Heart left ventricle (tissue), 16 donors: ENCODE results near the gene RSAD2. TPM values are rescaled to one million over a fixed set of nuclear protein-coding genes. Genes with fewer than 3 reads are reported as not detected.

Source experiments
- ATAC-seq, 4 donors: fragments of 200-7000 bp; cut with Tn5 transposase; one replicate each; pipeline ENCODE4 v1.9.1; 2020 to 2022; ENCODE audit warnings: moderate library complexity in 4 of 4, mild to moderate bottlenecking in 3 of 4, moderate number of reproducible peaks in 1 of 4
- DNase-seq, 5 donors: peaks; one replicate each; pipeline ENCODE4 v3.0.0-alpha.2; 2020
- H3K27ac ChIP-seq, 12 donors: fragments of 200-600 bp; sonication (generic) in 4 of 12; one replicate each; pipeline versions ENCODE4 v1.5.0 to v1.8.0; 2016 to 2022; ENCODE audit warnings: mild to moderate bottlenecking in 2 of 12
- H3K27me3 ChIP-seq, 9 donors: fragments of 200-600 bp; sonication (generic) in 2 of 9; one replicate each; pipeline versions ENCODE4 v1.5.1 to v1.8.0; 2016 to 2022; ENCODE audit warnings: mild to moderate bottlenecking in 3 of 9
- H3K36me3 ChIP-seq, 9 donors: fragments of 200-600 bp; sonication (generic) in 2 of 9; one replicate each; pipeline versions ENCODE4 v1.5.0 to v1.8.0; 2018 to 2022; ENCODE audit warnings: mild to moderate bottlenecking in 2 of 9
- H3K4me1 ChIP-seq, 12 donors: fragments of 200-600 bp; sonication (generic) in 4 of 12; one replicate each; pipeline versions ENCODE4 v1.5.0 to v1.8.0; 2016 to 2022; ENCODE audit warnings: mild to moderate bottlenecking in 3 of 12
- H3K4me3 ChIP-seq, 12 donors: fragments of 200-600 bp; sonication (generic) in 4 of 12; one replicate each; pipeline versions ENCODE4 v1.5.0 to v1.8.0; 2017 to 2022; ENCODE audit warnings: mild to moderate bottlenecking in 9 of 12, moderate library complexity in 4 of 12
- H3K9me3 ChIP-seq, 12 donors: fragments of 200-600 bp; sonication (generic) in 4 of 12; one replicate each; pipeline versions ENCODE4 v1.5.0 to v1.8.0; 2016 to 2022; ENCODE audit warnings: mild to moderate bottlenecking in 1 of 12
- POLR2A ChIP-seq, 2 donors: fragments of 450-650 bp; IDR thresholded peaks; one replicate each; pipeline ENCODE4 v1.6.1; 2017; ENCODE audit warnings: antibody characterized with exemption in 2 of 2, mild to moderate bottlenecking in 2 of 2, moderate library complexity in 2 of 2
- WGBS, 4 donors: extraction: QIAGEN DNeasy Blood & Tissue Kit in 2 of 4; methylation state at CpG; one replicate each; pipeline versions ENCODE4 v1.1.5 to v1.1.7; 2013 to 2018; 5-methylcytosine and 5-hydroxymethylcytosine counted together
- intact Hi-C, 10 donors: fragments of 100-400 bp; cut with DNase I; formaldehyde crosslinking; loops; one replicate each; pipeline versions ENCODE4 v1.11.1 to v1.14.2; 2022
- polyA plus RNA-seq, 2 donors: library from polyadenylated mRNA; stranded (reverse); fragments of 200-250 nt; gene quantifications; one replicate each; pipeline ENCODE4 v1.2.3, GENCODE V29; 2013
- total RNA-seq, 9 donors: library from RNA; depleted of rRNA in 2 of 9; stranded (reverse); fragments of >200 nt in 2 of 9; fragmentation: NEBNext Ultra II Directional in 3 of 9; extraction: Animal tissue kit (Norgen Biotek cat#: 25700) in 3 of 9; gene quantifications; one replicate each; pipeline versions ENCODE4 v1.1.0 to v1.2.4, GENCODE V29; 2016 to 2023
- TF ChIP-seq, protein P1 (sequence below), 12 donors: fragments of 200-600 bp; sonication (generic) in 4 of 12; IDR thresholded peaks; one replicate each; pipeline versions ENCODE4 v1.5.0 to v1.8.0; 2018 to 2022; ENCODE audit warnings: antibody characterized with exemption in 12 of 12, mild to moderate bottlenecking in 5 of 12
- donor health status: ischemic (EF 13 %, LVEDD 7.1; RV severe dilation, severe dysfunction).
- donor health status: healthy with polysubstance abuse.
- donor health status: DM: no; HTN: yes; CAD: no.
- donor health status: DM: no; HTN: no; CAD: no.
- donor health status: ischemic (EF 25% LVEDD 6.9; RV normal size, moderate dysfunction).
- donor health status: ischemic (EF 25% LVEDD 5.7; RV mildly dilated, moderate dysfunction).
- donor health status: healthy.
- donor health status: DM: yes; HTN: yes; CAD: no.
- donor health status: ischemic (EF 35%, LVEDD 5.7; RV mildly dilated, moderate dysfunction).
- donor health status: nonischemic (EF 11% LVEDD 7.7; RV severe dilation, severe dysfunction).
- donor health status: DM: yes; HTN: yes; CAD: no.
- donor health status: PGD.
- donor health status: ischemic (EF 29% LVEDD 5.4; RV normal size, mild dysfunction).
- donor health status: nonischemic (EF 23%, LVEDD 6.1; RV moderate dilation, normal function).

Gene RSAD2
- total and polyA plus RNA-seq, 11 donors: 1.2 to 18.0 (median 4.7) TPM

DNA sequence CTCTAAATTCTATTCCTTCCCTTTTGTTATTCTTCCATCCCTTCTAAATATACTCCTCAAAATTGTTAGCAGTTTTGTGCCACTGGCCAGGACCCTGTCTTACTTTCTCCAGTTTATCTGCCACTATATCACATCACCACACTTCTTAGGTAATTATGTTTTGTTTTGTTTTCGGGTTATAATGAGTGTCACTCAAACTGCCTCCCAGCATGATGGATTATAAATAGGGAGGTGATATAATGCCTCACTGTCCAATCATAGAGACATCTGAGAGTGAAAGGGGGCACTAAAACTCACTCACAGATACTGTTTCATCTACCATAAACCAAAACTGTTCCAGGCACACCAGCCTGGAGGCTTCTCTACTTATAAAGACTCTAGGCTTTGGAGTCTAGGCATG is 3.5 kb downstream of the RSAD2 start:
- ATAC-seq (no peak), DNase-seq (no peak)
- H3K27me3 ChIP-seq: no peaks in the 10 kb centered on the region
- WGBS, 4 donors: 49 to 76% (median 66%) methylated on average over 1 of the region's 1 CpG
- H3K4me3 ChIP-seq: peak overlapping the region in 1 of 12 donors; percentile 69
- H3K4me1 ChIP-seq: peaks cover 0 to 76% (median 16%) of the 10 kb centered on the region in 12 donors
- H3K27ac ChIP-seq: peak overlapping the region in 4 of 12 donors; percentile 18 to 32 (median 28)
- H3K9me3 ChIP-seq: no peaks in the 10 kb centered on the region
- intact Hi-C loops: no loop called here
- H3K36me3 ChIP-seq: peaks cover 0 to 11% (median 0%) of the 10 kb centered on the region in 9 donors
- TF ChIP-seq, protein P1, sequence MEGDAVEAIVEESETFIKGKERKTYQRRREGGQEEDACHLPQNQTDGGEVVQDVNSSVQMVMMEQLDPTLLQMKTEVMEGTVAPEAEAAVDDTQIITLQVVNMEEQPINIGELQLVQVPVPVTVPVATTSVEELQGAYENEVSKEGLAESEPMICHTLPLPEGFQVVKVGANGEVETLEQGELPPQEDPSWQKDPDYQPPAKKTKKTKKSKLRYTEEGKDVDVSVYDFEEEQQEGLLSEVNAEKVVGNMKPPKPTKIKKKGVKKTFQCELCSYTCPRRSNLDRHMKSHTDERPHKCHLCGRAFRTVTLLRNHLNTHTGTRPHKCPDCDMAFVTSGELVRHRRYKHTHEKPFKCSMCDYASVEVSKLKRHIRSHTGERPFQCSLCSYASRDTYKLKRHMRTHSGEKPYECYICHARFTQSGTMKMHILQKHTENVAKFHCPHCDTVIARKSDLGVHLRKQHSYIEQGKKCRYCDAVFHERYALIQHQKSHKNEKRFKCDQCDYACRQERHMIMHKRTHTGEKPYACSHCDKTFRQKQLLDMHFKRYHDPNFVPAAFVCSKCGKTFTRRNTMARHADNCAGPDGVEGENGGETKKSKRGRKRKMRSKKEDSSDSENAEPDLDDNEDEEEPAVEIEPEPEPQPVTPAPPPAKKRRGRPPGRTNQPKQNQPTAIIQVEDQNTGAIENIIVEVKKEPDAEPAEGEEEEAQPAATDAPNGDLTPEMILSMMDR (IDR thresholded peaks at IDR 0.05): no peak
- no peak for TF ChIP-seq POLR2A (IDR thresholded peaks at IDR 0.05)

DNA sequence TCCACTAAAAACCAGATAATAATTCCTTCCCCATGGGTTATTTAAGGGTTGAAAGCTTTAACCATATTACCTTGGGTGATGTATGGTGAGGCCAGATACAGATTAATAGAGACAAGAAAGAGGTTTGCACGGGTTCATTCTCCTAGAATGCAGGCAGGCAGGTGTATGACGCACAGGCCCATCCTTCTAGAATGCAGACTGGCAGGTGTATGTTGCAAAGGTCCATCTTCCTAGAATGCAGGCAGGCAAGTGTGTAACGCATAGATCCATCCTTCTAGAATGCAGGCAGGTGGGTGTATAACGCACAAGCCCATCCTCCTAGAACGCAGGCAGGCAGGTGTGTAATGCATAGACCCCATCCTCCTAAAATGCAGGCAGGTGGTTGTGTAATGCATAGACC is 3.9 kb downstream of the RSAD2 start:
- ATAC-seq: no peak
- Histone ChIP-seq H3K36me3 (peaks cover 0 to 15% (median 0%) of the 10 kb centered on the region in 9 donors), H3K4me3 (no peak overlapping the region), H3K27ac (peak overlapping the region in 1 of 12 donors; percentile 40), H3K4me1 (peaks cover 0 to 76% (median 16%) of the 10 kb centered on the region in 12 donors), H3K27me3 (no peaks in the 10 kb centered on the region), H3K9me3 (no peaks in the 10 kb centered on the region)
- TF ChIP-seq, protein P1 (IDR thresholded peaks at IDR 0.05): no peak
- no peak for TF ChIP-seq POLR2A (IDR thresholded peaks at IDR 0.05)
- no peak for DNase-seq
- intact Hi-C loops: no loop called here
- WGBS, 4 donors: 92 to 96% (median 93%) methylated on average over 5 of the region's 5 CpGs

DNA sequence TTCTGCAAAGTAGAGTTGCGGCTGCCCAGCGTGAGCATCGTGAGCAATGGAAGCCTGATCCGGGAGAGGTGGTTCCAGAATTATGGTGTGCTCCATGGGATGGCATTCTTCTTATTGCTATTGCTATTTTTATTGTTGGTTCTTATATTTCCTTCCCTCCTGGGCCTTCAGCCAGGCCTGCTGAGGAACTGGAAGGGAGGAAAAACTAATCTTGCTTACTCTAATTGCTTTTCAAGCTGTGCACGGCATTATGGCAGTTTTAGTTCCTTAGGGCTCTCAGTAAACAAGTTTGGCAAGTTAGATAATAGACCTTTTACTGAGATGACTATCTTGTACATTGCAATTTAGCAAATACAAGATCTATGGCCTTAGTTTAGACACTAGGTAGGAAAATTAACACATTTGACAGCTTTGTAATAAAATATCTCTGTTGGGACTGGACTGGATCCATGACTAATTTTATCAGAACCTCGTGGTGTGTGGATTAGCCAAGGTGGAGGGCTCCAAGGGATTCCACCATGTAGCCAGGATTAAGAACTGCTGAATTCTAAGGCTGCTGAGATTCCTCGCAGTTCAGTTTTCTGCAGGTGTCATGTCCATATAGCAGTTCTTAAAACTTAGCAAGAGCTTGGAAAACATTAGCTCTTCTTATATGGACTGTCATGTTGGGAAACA is 6.0 kb downstream of the RSAD2 start:
- peak in 3 of 4 donors; percentile 23 to 72 (median 55) for ATAC-seq
- intact Hi-C loops: no loop called here
- TF ChIP-seq, protein P1 (IDR thresholded peaks at IDR 0.05): no peak
- no peak for TF ChIP-seq POLR2A (IDR thresholded peaks at IDR 0.05)
- no peaks in the 10 kb centered on the region for H3K27me3 ChIP-seq
- peaks cover 0 to 56% (median 15%) of the 10 kb centered on the region in 12 donors for H3K4me1 ChIP-seq
- no peaks in the 10 kb centered on the region for H3K9me3 ChIP-seq
- H3K27ac ChIP-seq: peak overlapping the region in 6 of 12 donors; percentile 0 to 44 (median 40)
- DNase-seq: peak in 3 of 5 donors; percentile 32 to 53 (median 51)
- H3K4me3 ChIP-seq: no peak overlapping the region
- 48 to 65% (median 58%) methylated on average over 7 of the region's 7 CpGs for WGBS, 4 donors
- H3K36me3 ChIP-seq: peaks cover 0 to 33% (median 6%) of the 10 kb centered on the region in 9 donors

DNA sequence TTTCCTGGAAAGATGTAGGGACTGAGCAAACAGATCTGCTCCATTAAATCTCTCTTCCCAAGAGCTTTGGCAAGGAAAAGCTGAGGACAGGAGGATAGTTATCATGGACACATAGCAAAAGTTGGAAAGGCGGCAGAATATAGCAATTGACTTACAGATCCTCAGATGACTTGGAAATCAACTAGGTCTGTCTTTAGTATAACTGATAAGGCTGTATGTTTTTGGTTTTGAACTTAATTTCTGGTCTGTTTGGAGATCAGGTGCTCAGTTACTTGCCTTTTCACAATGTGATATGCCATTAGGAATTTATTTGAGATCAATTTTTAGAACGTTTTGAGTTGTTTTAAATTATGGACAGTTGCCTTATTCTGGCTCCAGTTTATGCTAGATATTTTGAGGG is 8.0 kb downstream of the RSAD2 start:
- intact Hi-C loops: no loop called here
- DNase-seq: no peak
- no peaks in the 10 kb centered on the region for H3K9me3 ChIP-seq
- 87 to 92% (median 88%) methylated on average over 2 of the region's 2 CpGs for WGBS, 4 donors
- peaks cover 0 to 38% (median 15%) of the 10 kb centered on the region in 12 donors for H3K4me1 ChIP-seq
- no peak for ATAC-seq
- TF ChIP-seq, protein P1 (IDR thresholded peaks at IDR 0.05): no peak
- TF ChIP-seq POLR2A (IDR thresholded peaks at IDR 0.05): no peak
- no peak overlapping the region for H3K27ac ChIP-seq
- no peaks in the 10 kb centered on the region for H3K27me3 ChIP-seq
- peaks cover 0 to 51% (median 6%) of the 10 kb centered on the region in 9 donors for H3K36me3 ChIP-seq
- no peak overlapping the region for H3K4me3 ChIP-seq
